Measurements from ENCODE around the gene ARL8A. TPM values are rescaled to one million over a fixed set of nuclear protein-coding genes. Genes with fewer than 3 reads are reported as not detected.

ARL8A gene
- total and polyA plus RNA-seq, 2 experiments from 2014 or later, result 32.5 to 33.9 TPM

- H2AFZ ChIP-seq, result no peak overlapping the region
- H3K36me3 ChIP-seq (ENCODE audit: low read depth), result no peaks in the 10 kb centered on the region
- in situ Hi-C loops (cut with MboI), result loop anchor here (25.0 kb wide), 1 partner anchor 221 kb away; the partner anchor contains the start of gene SHISA4
- H3K9me3 ChIP-seq (ENCODE audit: low read depth), result no peaks in the 10 kb centered on the region
- no peak for DNase-seq
- H3K4me1 ChIP-seq (ENCODE audit: insufficient read depth), result peaks cover 16% of the 10 kb centered on the region
- no peaks in the 10 kb centered on the region for H3K9me2 ChIP-seq (ENCODE audit: insufficient read depth)
- WGBS, 2 experiments (ENCODE audit: low coverage in 1 of 2, low lambda C conversion rate in 2 of 2, missing lambda C conversion rate in 2 of 2), result 67 to 75% methylated on average over 13 of the region's 13 CpGs
- H3K79me2 ChIP-seq (ENCODE audit: insufficient read depth), result no peaks in the 10 kb centered on the region
- H3K4me3 ChIP-seq, result no peak overlapping the region
- no peak overlapping the region for H3K27ac ChIP-seq
- no peaks in the 10 kb centered on the region for H4K20me1 ChIP-seq (ENCODE audit: insufficient read depth)
- H3K9ac ChIP-seq, result no peak overlapping the region
- TF ChIP-seq EZH2phosphoT487 (IDR thresholded peaks at IDR 0.05; ENCODE audit: insufficient read depth, low read depth) (no peak), EZH2 (IDR thresholded peaks at IDR 0.05; ENCODE audit: insufficient read depth, poor library complexity, severe bottlenecking) (no peak)
- no peaks in the 10 kb centered on the region for H3K27me3 ChIP-seq (replicated peaks; ENCODE audit: insufficient read depth)
- no peaks in the 10 kb centered on the region for H3F3A ChIP-seq (ENCODE audit: insufficient read depth)
- H3K4me2 ChIP-seq (ENCODE audit: unreplicated experiment), result no peak overlapping the region
Observed at GRCh38 chr1:202107801-202108731, 36.5 kb downstream of the ARL8A start.

GRCh38 chr1:202107321-202107761, 37.2 kb downstream of the ARL8A start:
- Histone ChIP-seq H3K4me2 (ENCODE audit: unreplicated experiment) (no peak overlapping the region), H3K9me2 (ENCODE audit: insufficient read depth) (no peaks in the 10 kb centered on the region), H2AFZ (no peak overlapping the region), H3F3A (ENCODE audit: insufficient read depth) (no peaks in the 10 kb centered on the region), H3K27ac (no peak overlapping the region), H3K9ac (no peak overlapping the region), H3K79me2 (ENCODE audit: insufficient read depth) (no peaks in the 10 kb centered on the region), H3K9me3 (ENCODE audit: low read depth) (no peaks in the 10 kb centered on the region), H4K20me1 (ENCODE audit: insufficient read depth) (no peaks in the 10 kb centered on the region), H3K4me1 (ENCODE audit: insufficient read depth) (peaks cover 13% of the 10 kb centered on the region), H3K36me3 (ENCODE audit: low read depth) (no peaks in the 10 kb centered on the region), H3K27me3 (replicated peaks; ENCODE audit: insufficient read depth) (no peaks in the 10 kb centered on the region), H3K4me3 (no peak overlapping the region)
- in situ Hi-C loops (cut with MboI), result loop anchor here (25.0 kb wide), 1 partner anchor 220 kb away; the partner anchor contains the start of gene SHISA4
- DNase-seq, result no peak
- WGBS, 2 experiments (ENCODE audit: low coverage in 1 of 2, low lambda C conversion rate in 2 of 2, missing lambda C conversion rate in 2 of 2), result 68 to 77% methylated on average over 5 of the region's 5 CpGs
- TF ChIP-seq EZH2phosphoT487 (IDR thresholded peaks at IDR 0.05; ENCODE audit: insufficient read depth, low read depth) (no peak), EZH2 (IDR thresholded peaks at IDR 0.05; ENCODE audit: insufficient read depth, poor library complexity, severe bottlenecking) (no peak)

GRCh38 chr1:202106340-202107254, 37.9 kb downstream of the ARL8A start:
- 70 to 79% methylated on average over 8 to 10 of the region's 10 CpGs for WGBS, 2 experiments (ENCODE audit: low coverage in 1 of 2, low lambda C conversion rate in 2 of 2, missing lambda C conversion rate in 2 of 2)
- no peaks in the 10 kb centered on the region for H3F3A ChIP-seq (ENCODE audit: insufficient read depth)
- H3K27me3 ChIP-seq (replicated peaks; ENCODE audit: insufficient read depth), result no peaks in the 10 kb centered on the region
- peaks cover 13% of the 10 kb centered on the region for H3K4me1 ChIP-seq (ENCODE audit: insufficient read depth)
- H3K79me2 ChIP-seq (ENCODE audit: insufficient read depth), result no peaks in the 10 kb centered on the region
- no peaks in the 10 kb centered on the region for H3K9me2 ChIP-seq (ENCODE audit: insufficient read depth)
- no peak overlapping the region for H3K27ac ChIP-seq
- no peak overlapping the region for H3K4me3 ChIP-seq
- DNase-seq, result peak; percentile 25
- H4K20me1 ChIP-seq (ENCODE audit: insufficient read depth), result no peaks in the 10 kb centered on the region
- in situ Hi-C loops (cut with MboI), result loop anchor here (25.0 kb wide), 1 partner anchor 219 kb away; the partner anchor contains the start of gene SHISA4
- H3K9me3 ChIP-seq (ENCODE audit: low read depth), result no peaks in the 10 kb centered on the region
- H2AFZ ChIP-seq, result no peak overlapping the region
- H3K9ac ChIP-seq, result no peak overlapping the region
- TF ChIP-seq EZH2phosphoT487 (IDR thresholded peaks at IDR 0.05; ENCODE audit: insufficient read depth, low read depth), result no peak
- TF ChIP-seq EZH2 (IDR thresholded peaks at IDR 0.05; ENCODE audit: insufficient read depth, poor library complexity, severe bottlenecking), result no peak
- no peak overlapping the region for H3K4me2 ChIP-seq (ENCODE audit: unreplicated experiment)
- H3K36me3 ChIP-seq (ENCODE audit: low read depth), result no peaks in the 10 kb centered on the region
